ENCODE measurements around the gene STXBP1. TPM values are rescaled to one million over a fixed set of nuclear protein-coding genes. Genes with fewer than 3 reads are reported as not detected.
A peak's percentile ranks its signal among the peaks of the same experiment; 100 is the strongest.

The STXBP1 gene
- total RNA-seq, 1 experiment from 2014 or later, result 15.0 TPM

GRCh38 chr9:127693143-127693542, 81.1 kb downstream of the STXBP1 start:
- DNase-seq (ENCODE audit: low read depth), result no peak

- DNase-seq (ENCODE audit: low read depth), result no peak
Observed at GRCh38 chr9:127693697-127694096, 81.6 kb downstream of the STXBP1 start.

GRCh38 chr9:127694890-127695720, 83.0 kb downstream of the STXBP1 start:
- DNase-seq (ENCODE audit: low read depth), result no peak

- no peak for DNase-seq (ENCODE audit: low read depth)
Observed at GRCh38 chr9:127697575-127697974, 85.5 kb downstream of the STXBP1 start.

- no peak for DNase-seq (ENCODE audit: low read depth)
Observed at GRCh38 chr9:127698386-127698785, 86.3 kb downstream of the STXBP1 start.

- DNase-seq (ENCODE audit: low read depth), result no peak
Observed at GRCh38 chr9:127698985-127699670, 87.1 kb downstream of the STXBP1 start.

- DNase-seq (ENCODE audit: low read depth), result no peak
Observed at GRCh38 chr9:127700140-127700539, 88.1 kb downstream of the STXBP1 start.

- DNase-seq (ENCODE audit: low read depth), result no peak
Observed at GRCh38 chr9:127700594-127701255, 88.6 kb downstream of the STXBP1 start.

GRCh38 chr9:127703289-127703946, 91.3 kb downstream of the STXBP1 start:
- DNase-seq (ENCODE audit: low read depth), result no peak

- DNase-seq (ENCODE audit: low read depth), result no peak
Observed at GRCh38 chr9:127705577-127706379, 93.7 kb downstream of the STXBP1 start.

GRCh38 chr9:127706836-127707241, 94.8 kb downstream of the STXBP1 start, which contains the start of gene CFAP157:
Gene CFAP157, plus strand, starts transcription at chr9:127706988. Its CDS starts 44 bp downstream, at chr9:127707032.
- peak; percentile 56 for DNase-seq (ENCODE audit: low read depth)

- no peak for DNase-seq (ENCODE audit: low read depth)
Observed at GRCh38 chr9:127707766-127708165, 95.7 kb downstream of the STXBP1 start.

- no peak for DNase-seq (ENCODE audit: low read depth)
Observed at GRCh38 chr9:127708952-127709587, 97.0 kb downstream of the STXBP1 start.

GRCh38 chr9:127710204-127710783, 98.2 kb downstream of the STXBP1 start:
- DNase-seq (ENCODE audit: low read depth), result no peak

GRCh38 chr9:127711226-127711701, 99.2 kb downstream of the STXBP1 start:
- DNase-seq (ENCODE audit: low read depth), result no peak

- DNase-seq (ENCODE audit: low read depth), result no peak
Observed at GRCh38 chr9:127711831-127712274, 99.8 kb downstream of the STXBP1 start.

GRCh38 chr9:127712371-127712770, 100.3 kb downstream of the STXBP1 start:
- DNase-seq (ENCODE audit: low read depth), result no peak

GRCh38 chr9:127712867-127713266, 100.8 kb downstream of the STXBP1 start:
- no peak for DNase-seq (ENCODE audit: low read depth)

GRCh38 chr9:127714020-127714750, 102.1 kb downstream of the STXBP1 start:
- DNase-seq (ENCODE audit: low read depth), result no peak

All from M059J (cell line).